ENCODE results near the gene MAP3K7.

The MAP3K7 gene

DNA sequence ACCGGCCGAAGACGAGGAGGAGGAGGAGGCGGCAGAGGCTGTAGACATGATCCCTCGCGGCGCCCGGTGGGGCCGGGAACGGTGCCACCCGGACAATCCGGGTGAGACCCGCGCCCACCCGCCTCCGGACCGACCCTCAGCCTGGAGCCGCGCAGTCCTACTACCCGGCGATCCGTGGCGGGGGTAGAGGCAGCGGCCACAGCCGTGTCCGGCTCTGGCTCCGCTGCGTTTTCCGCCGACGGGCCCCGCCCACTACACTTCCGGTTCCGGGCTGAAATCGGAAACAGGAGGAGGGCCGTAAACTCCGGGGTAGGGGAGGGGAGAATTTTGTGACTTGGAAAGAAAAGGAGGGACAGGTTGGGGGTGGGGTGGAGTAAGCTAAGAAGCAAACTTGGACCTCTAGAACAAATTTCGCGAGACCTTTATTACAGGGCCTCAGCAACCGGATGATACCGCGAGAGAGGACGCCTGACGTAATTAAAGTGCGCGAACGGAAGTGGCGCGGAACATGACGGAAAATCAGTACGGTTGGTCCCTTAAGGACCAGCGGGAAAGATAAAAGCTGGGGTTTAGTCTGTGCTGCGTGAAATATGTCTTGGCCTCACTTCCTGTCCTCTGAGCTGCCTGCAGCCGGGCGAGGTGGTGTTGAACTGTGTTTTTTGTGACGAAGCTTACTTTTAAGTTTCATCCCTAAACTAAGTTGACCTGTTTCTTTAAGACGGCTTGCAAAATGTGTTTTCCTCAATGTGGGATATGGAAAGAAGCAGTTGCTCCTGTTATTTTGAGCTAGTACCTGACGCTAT, at the start of gene MAP3K7:
TSS of gene MAP3K7 (minus strand) at position 237 of the 803 bp plus-strand sequence. CDS start at position 48, 189 bp downstream.
- peak; percentile 93 for DNase-seq (ENCODE audit: low spot score)
- ATAC-seq (ENCODE audit: low read depth): peak; percentile 90
- H3K27me3 ChIP-seq (ENCODE audit: insufficient read depth, poor library complexity, severe bottlenecking): no peaks in the 10 kb centered on the region
- peak within 1 kb of the TSS; percentile 63 for H3K27ac ChIP-seq (ENCODE audit: poor library complexity, severe bottlenecking)
- no peaks in the 10 kb centered on the region for H3K9me3 ChIP-seq (ENCODE audit: severe bottlenecking)
- peak within 1 kb of the TSS; percentile 95 for H3K4me3 ChIP-seq (ENCODE audit: severe bottlenecking)
- 0 out of 2 replicates have a peak, but pooled peaks cover 4% of the 10 kb centered on the region for H3K36me3 ChIP-seq (ENCODE audit: low read depth)
- TF ChIP-seq, protein P1, sequence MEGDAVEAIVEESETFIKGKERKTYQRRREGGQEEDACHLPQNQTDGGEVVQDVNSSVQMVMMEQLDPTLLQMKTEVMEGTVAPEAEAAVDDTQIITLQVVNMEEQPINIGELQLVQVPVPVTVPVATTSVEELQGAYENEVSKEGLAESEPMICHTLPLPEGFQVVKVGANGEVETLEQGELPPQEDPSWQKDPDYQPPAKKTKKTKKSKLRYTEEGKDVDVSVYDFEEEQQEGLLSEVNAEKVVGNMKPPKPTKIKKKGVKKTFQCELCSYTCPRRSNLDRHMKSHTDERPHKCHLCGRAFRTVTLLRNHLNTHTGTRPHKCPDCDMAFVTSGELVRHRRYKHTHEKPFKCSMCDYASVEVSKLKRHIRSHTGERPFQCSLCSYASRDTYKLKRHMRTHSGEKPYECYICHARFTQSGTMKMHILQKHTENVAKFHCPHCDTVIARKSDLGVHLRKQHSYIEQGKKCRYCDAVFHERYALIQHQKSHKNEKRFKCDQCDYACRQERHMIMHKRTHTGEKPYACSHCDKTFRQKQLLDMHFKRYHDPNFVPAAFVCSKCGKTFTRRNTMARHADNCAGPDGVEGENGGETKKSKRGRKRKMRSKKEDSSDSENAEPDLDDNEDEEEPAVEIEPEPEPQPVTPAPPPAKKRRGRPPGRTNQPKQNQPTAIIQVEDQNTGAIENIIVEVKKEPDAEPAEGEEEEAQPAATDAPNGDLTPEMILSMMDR (IDR thresholded peaks at IDR 0.05; ENCODE audit: poor library complexity, severe bottlenecking): no peak
- peaks cover 18% of the 10 kb centered on the region for H3K4me1 ChIP-seq (ENCODE audit: insufficient read depth, poor library complexity, severe bottlenecking)

DNA sequence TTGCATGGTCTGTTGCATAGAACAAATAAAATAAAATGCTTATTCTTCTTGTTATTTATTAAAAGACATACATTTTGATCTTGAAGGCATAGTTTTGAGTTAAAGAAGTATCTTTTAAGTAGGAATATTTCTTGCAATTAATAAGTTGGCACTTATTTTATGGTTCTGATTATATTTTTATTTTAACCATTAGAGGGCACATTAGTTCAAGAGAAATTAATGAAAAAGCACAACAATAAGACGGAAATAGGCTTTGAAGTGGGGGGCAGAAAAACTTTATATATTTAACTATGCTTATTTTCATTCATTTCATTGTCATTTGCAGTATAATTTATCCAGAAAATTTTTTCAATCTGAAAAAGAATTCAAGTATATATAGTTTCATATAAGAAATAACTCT, 44.2 kb upstream of the MAP3K7 start:
- no peaks in the 10 kb centered on the region for H3K4me1 ChIP-seq (ENCODE audit: insufficient read depth, poor library complexity, severe bottlenecking)
- TF ChIP-seq, protein P1 (IDR thresholded peaks at IDR 0.05; ENCODE audit: poor library complexity, severe bottlenecking): peak; percentile 37
- no peaks in the 10 kb centered on the region for H3K36me3 ChIP-seq (ENCODE audit: low read depth)
- H3K9me3 ChIP-seq (ENCODE audit: severe bottlenecking): no peaks in the 10 kb centered on the region
- H3K27me3 ChIP-seq (ENCODE audit: insufficient read depth, poor library complexity, severe bottlenecking): no peaks in the 10 kb centered on the region
- H3K27ac ChIP-seq (ENCODE audit: poor library complexity, severe bottlenecking): no peak overlapping the region
- ATAC-seq (ENCODE audit: low read depth): no peak
- no peak for DNase-seq (ENCODE audit: low spot score)
- H3K4me3 ChIP-seq (ENCODE audit: severe bottlenecking): no peak overlapping the region

DNA sequence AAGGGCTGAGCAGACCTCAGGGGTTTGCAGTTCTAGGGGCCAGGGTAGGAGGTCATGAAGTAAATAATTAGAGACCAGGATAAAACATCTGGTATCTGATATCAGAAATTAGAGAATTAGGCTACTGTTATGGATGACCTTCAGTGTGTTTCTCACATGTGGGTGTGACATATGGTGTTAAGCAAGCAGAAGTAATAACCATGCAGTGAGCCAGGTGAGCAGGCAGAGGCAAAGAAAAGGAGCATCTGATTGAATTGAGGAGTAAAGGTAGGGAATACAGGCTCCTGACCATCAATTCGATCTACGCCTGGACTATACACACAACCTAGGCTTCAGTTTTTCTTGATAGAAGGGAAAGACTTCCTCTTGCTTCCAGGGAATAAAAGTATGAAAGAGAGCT, 34.7 kb upstream of the MAP3K7 start:
- no peak for ATAC-seq (ENCODE audit: low read depth)

DNA sequence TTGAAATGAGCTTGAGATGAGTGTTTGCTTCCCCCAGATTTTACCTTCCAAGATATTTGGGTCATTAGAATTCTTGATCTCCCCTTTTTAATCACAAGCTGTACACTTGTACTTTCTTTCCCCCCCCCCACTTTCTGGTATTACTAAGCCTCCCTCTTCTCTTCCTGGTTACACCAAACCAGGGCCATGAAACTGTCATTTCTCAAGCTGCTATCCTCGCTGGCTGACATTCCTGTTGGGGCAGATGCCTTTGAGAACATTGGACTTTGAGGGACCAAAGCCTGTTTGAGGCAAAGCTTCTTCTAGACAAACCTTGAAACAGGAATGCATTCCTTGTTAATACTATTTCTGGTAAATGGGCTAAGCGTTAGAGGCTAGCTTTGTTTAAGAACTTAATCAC, 32.3 kb upstream of the MAP3K7 start:
- Histone ChIP-seq H3K4me1 (ENCODE audit: insufficient read depth, poor library complexity, severe bottlenecking) (no peaks in the 10 kb centered on the region), H3K27ac (ENCODE audit: poor library complexity, severe bottlenecking) (no peak overlapping the region), H3K27me3 (ENCODE audit: insufficient read depth, poor library complexity, severe bottlenecking) (peaks cover 42% of the 10 kb centered on the region), H3K4me3 (ENCODE audit: severe bottlenecking) (no peak overlapping the region), H3K9me3 (ENCODE audit: severe bottlenecking) (no peaks in the 10 kb centered on the region), H3K36me3 (ENCODE audit: low read depth) (no peaks in the 10 kb centered on the region)
- ATAC-seq (ENCODE audit: low read depth) (no peak), DNase-seq (ENCODE audit: low spot score) (no peak)
- TF ChIP-seq, protein P1 (IDR thresholded peaks at IDR 0.05; ENCODE audit: poor library complexity, severe bottlenecking): no peak

More for the DNA sequence above, 34.7 kb upstream of the MAP3K7 start:
- Histone ChIP-seq H3K27ac (ENCODE audit: poor library complexity, severe bottlenecking) (no peak overlapping the region), H3K4me1 (ENCODE audit: insufficient read depth, poor library complexity, severe bottlenecking) (no peaks in the 10 kb centered on the region), H3K4me3 (ENCODE audit: severe bottlenecking) (no peak overlapping the region), H3K36me3 (ENCODE audit: low read depth) (no peaks in the 10 kb centered on the region), H3K27me3 (ENCODE audit: insufficient read depth, poor library complexity, severe bottlenecking) (peaks cover 35% of the 10 kb centered on the region), H3K9me3 (ENCODE audit: severe bottlenecking) (no peaks in the 10 kb centered on the region)
- TF ChIP-seq, protein P1 (IDR thresholded peaks at IDR 0.05; ENCODE audit: poor library complexity, severe bottlenecking): no peak
- no peak for DNase-seq (ENCODE audit: low spot score)

DNA sequence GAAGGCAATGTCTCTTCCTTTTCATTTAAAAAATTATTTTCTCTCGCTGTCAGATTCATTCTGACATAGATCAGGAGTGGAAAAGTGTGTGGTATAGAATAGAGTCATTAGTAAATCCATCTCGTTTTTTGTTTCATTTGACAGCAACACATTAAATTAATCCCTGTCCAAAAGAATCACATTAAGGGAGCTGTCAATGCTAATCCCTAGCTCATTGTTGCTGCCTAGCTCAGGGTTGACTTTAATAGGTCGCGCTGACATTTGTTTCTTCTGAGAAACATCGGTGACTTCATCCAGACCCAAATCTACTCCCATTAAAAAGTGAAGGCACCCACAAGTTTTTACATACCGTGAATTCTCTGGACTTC, 25.4 kb upstream of the MAP3K7 start:
- peaks cover 2% of the 10 kb centered on the region for H3K4me1 ChIP-seq (ENCODE audit: insufficient read depth, poor library complexity, severe bottlenecking)
- ATAC-seq (ENCODE audit: low read depth): no peak
- TF ChIP-seq, protein P1 (IDR thresholded peaks at IDR 0.05; ENCODE audit: poor library complexity, severe bottlenecking): no peak
- H3K9me3 ChIP-seq (ENCODE audit: severe bottlenecking): no peaks in the 10 kb centered on the region
- no peak overlapping the region for H3K27ac ChIP-seq (ENCODE audit: poor library complexity, severe bottlenecking)
- DNase-seq (ENCODE audit: low spot score): no peak
- peaks cover 66% of the 10 kb centered on the region for H3K27me3 ChIP-seq (ENCODE audit: insufficient read depth, poor library complexity, severe bottlenecking)
- H3K4me3 ChIP-seq (ENCODE audit: severe bottlenecking): no peak overlapping the region
- H3K36me3 ChIP-seq (ENCODE audit: low read depth): no peaks in the 10 kb centered on the region

Measured in RWPE2 (cell line).